Endothelial cell of umbilical vein (primary cell): ENCODE data around the gene COLQ.

Experiments used
- EZH2 ChIP-seq: IDR thresholded peaks from 2 replicates; pipeline ENCODE4 v1.6.1; 2012; ENCODE audit warnings: borderline replicate concordance, low read depth, mild to moderate bottlenecking, moderate library complexity, low read length, inconsistent platforms; ENCODE audit not compliant: severe bottlenecking
- MAX ChIP-seq: IDR thresholded peaks from 2 replicates; pipeline ENCODE4 v1.6.1; 2011; ENCODE audit not compliant: insufficient read depth, insufficient read length
- POLR2A ChIP-seq: IDR thresholded peaks from 2 replicates; pipeline ENCODE4 v1.6.1; 2012; ENCODE audit warnings: low read depth, mild to moderate bottlenecking, control low read depth, low read length
- POLR2AphosphoS5 ChIP-seq: IDR thresholded peaks from 2 replicates; pipeline ENCODE4 v1.6.1; 2012; ENCODE audit warnings: low read depth, mild to moderate bottlenecking, control low read depth, low read length, moderate library complexity; ENCODE audit not compliant: insufficient read depth
- TF ChIP-seq, protein P1 (sequence below), 2 donors: IDR thresholded peaks; 1 replicate in 1 of 2; 2 replicates in 1 of 2; pipeline ENCODE4 v1.5.1; 2011; ENCODE audit warnings: low read length in 2 of 2, mild to moderate bottlenecking in 2 of 2, moderate library complexity in 2 of 2, control low read depth in 1 of 2, inconsistent platforms in 1 of 2, low read depth in 1 of 2; ENCODE audit not compliant: insufficient read depth in 1 of 2; ENCODE audit errors: extremely low read depth in 1 of 2

DNA sequence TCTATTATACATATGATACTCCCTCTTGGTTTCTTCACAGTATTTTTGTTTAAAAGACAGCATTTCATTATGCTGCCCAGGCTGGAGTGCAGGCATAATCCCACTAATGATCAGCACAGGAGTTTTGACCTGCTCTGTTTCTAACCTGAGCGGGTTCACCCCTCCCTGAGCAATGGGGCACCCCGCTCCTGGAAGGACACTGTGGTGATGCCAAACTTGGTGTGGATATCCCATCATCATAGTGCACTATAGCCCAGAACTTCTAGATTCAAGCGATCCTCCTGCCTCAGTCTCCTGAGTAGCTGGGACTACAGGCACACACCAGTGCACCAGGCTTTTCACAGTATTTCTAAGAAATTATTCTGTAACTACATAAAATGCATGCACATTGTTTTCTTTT is 14.9 kb downstream of the COLQ start:
- TF ChIP-seq POLR2AphosphoS5 (no peak), EZH2 (no peak), POLR2A (no peak), MAX (no peak)
- TF ChIP-seq, protein P1, sequence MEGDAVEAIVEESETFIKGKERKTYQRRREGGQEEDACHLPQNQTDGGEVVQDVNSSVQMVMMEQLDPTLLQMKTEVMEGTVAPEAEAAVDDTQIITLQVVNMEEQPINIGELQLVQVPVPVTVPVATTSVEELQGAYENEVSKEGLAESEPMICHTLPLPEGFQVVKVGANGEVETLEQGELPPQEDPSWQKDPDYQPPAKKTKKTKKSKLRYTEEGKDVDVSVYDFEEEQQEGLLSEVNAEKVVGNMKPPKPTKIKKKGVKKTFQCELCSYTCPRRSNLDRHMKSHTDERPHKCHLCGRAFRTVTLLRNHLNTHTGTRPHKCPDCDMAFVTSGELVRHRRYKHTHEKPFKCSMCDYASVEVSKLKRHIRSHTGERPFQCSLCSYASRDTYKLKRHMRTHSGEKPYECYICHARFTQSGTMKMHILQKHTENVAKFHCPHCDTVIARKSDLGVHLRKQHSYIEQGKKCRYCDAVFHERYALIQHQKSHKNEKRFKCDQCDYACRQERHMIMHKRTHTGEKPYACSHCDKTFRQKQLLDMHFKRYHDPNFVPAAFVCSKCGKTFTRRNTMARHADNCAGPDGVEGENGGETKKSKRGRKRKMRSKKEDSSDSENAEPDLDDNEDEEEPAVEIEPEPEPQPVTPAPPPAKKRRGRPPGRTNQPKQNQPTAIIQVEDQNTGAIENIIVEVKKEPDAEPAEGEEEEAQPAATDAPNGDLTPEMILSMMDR (IDR thresholded peaks at IDR 0.05; ENCODE audit: extremely low read depth in 1 of 2, insufficient read depth in 1 of 2, low read depth in 1 of 2, low read length in 2 of 2) = no peak
